GM23338 (cell line): ENCODE measurements around the gene GLRA2. TPM values are rescaled to one million over a fixed set of nuclear protein-coding genes. Genes with fewer than 3 reads are reported as not detected.

Source experiments
- ATAC-seq: fragments of 200-7000 bp; cut with Tn5 transposase; 3 replicates; pipeline ENCODE4 v1.9.1; 2020
- DNase-seq: peaks from one replicate; pipeline ENCODE4 v3.0.0-alpha.2; 2015; ENCODE audit warnings: low spot score
- H2AFZ ChIP-seq: fragments of 200-600 bp; sonication (generic); 2 replicates; pipeline ENCODE4 v1.8.0; 2016; ENCODE audit warnings: antibody characterized with exemption, mild to moderate bottlenecking, moderate library complexity
- H3F3A ChIP-seq: fragments of 200-600 bp; sonication (generic); replicated peaks from 2 replicates; pipeline ENCODE4 v1.8.0; 2017; ENCODE audit warnings: antibody characterized with exemption, mixed run types, low read depth
- H3K27ac ChIP-seq: fragments of 200-600 bp; sonication (generic); 2 replicates; pipeline ENCODE4 v1.6.1; 2016; ENCODE audit warnings: low read depth
- H3K27me3 ChIP-seq: fragments of 200-600 bp; sonication (generic); 2 replicates; pipeline ENCODE4 v1.8.0; 2016; ENCODE audit warnings: mild to moderate bottlenecking, mixed run types, moderate library complexity; ENCODE audit not compliant: insufficient read depth
- H3K36me3 ChIP-seq: fragments of 200-600 bp; sonication (generic); 2 replicates; pipeline ENCODE4 v1.8.0; 2016; ENCODE audit warnings: mild to moderate bottlenecking; ENCODE audit not compliant: insufficient read depth
- H3K4me1 ChIP-seq: fragments of 200-600 bp; sonication (generic); 2 replicates; pipeline ENCODE4 v1.8.0; 2016; ENCODE audit warnings: mild to moderate bottlenecking, moderate library complexity; ENCODE audit not compliant: insufficient read depth
- H3K4me2 ChIP-seq: fragments of 200-600 bp; sonication (generic); 2 replicates; pipeline ENCODE4 v1.7.1; 2017; ENCODE audit warnings: mixed run types
- H3K4me3 ChIP-seq: fragments of 200-600 bp; sonication (generic); 2 replicates; pipeline ENCODE4 v1.6.1; 2016; ENCODE audit warnings: mixed run types
- H3K79me2 ChIP-seq: fragments of 200-600 bp; sonication (generic); replicated peaks from 2 replicates; pipeline ENCODE4 v1.8.0; 2017; ENCODE audit warnings: mild to moderate bottlenecking; ENCODE audit not compliant: insufficient read depth
- H3K9me2 ChIP-seq: fragments of 200-600 bp; sonication (generic); 2 replicates; pipeline ENCODE4 v1.8.0; 2017; ENCODE audit not compliant: insufficient read depth
- H4K20me1 ChIP-seq: fragments of 200-600 bp; sonication (generic); replicated peaks from 2 replicates; pipeline ENCODE4 v1.8.0; 2017; ENCODE audit warnings: mild to moderate bottlenecking; ENCODE audit not compliant: insufficient read depth
- H3K27ac Mint-ChIP-seq: 2 replicates; pipeline ENCODE4 v1.8.0; 2020; ENCODE audit warnings: inconsistent platforms, mild to moderate bottlenecking, moderate library complexity, mixed read lengths
- H3K27me3 Mint-ChIP-seq: 3 replicates; pipeline ENCODE4 v1.8.0; 2022; ENCODE audit warnings: low read depth, mild to moderate bottlenecking, moderate library complexity, mixed read lengths, inconsistent platforms; ENCODE audit not compliant: insufficient read depth, poor library complexity
- H3K36me3 Mint-ChIP-seq: 3 replicates; pipeline ENCODE4 v1.8.0; 2021; ENCODE audit warnings: low read depth, mild to moderate bottlenecking, inconsistent platforms, moderate library complexity, mixed read lengths
- H3K4me1 Mint-ChIP-seq: 3 replicates; pipeline ENCODE4 v1.8.0; 2020; ENCODE audit warnings: mild to moderate bottlenecking, inconsistent platforms, mixed read lengths
- H3K4me3 Mint-ChIP-seq: 3 replicates; pipeline ENCODE4 v1.8.0; 2021; ENCODE audit warnings: moderate library complexity, mild to moderate bottlenecking, inconsistent platforms, mixed read lengths
- H3K9me3 Mint-ChIP-seq: 3 replicates; pipeline ENCODE4 v1.8.0; 2020; ENCODE audit warnings: moderate library complexity, mild to moderate bottlenecking, inconsistent platforms, mixed read lengths
- CREB1 ChIP-seq: fragments of 250-450 bp; sonication (Bioruptor Pico); IDR thresholded peaks from 2 replicates; pipeline ENCODE4 v1.5.0; 2020; ENCODE audit warnings: low read depth, mild to moderate bottlenecking, moderate library complexity
- EZH2 ChIP-seq: fragments of 200-600 bp; sonication (generic); IDR thresholded peaks from one replicate; pipeline ENCODE4 v1.8.0; 2017; ENCODE audit warnings: antibody characterized with exemption, mild to moderate bottlenecking, low read depth; ENCODE audit not compliant: unreplicated experiment
- EZH2phosphoT487 ChIP-seq: fragments of 200-600 bp; sonication (generic); IDR thresholded peaks from one replicate; pipeline ENCODE4 v1.8.1; 2018; ENCODE audit warnings: antibody characterized with exemption; ENCODE audit not compliant: unreplicated experiment
- NANOG ChIP-seq: IDR thresholded peaks from 2 replicates; pipeline ENCODE4 v1.6.1; 2016; ENCODE audit warnings: antibody characterized with exemption, borderline replicate concordance
- POLR2AphosphoS5 ChIP-seq: IDR thresholded peaks from 2 replicates; pipeline ENCODE4 v1.6.1; 2016; ENCODE audit warnings: antibody characterized with exemption, low read depth
- STAT1 ChIP-seq: IDR thresholded peaks from one replicate; pipeline ENCODE4 v1.6.1; 2016; ENCODE audit warnings: antibody characterized with exemption; ENCODE audit not compliant: unreplicated experiment
- ZNF331 ChIP-seq: fragments of 250-450 bp; sonication (Bioruptor Pico); IDR thresholded peaks from 2 replicates; pipeline ENCODE4 v1.5.0; 2020; ENCODE audit warnings: low read depth, mild to moderate bottlenecking, moderate library complexity
- polyA plus RNA-seq: library from polyadenylated mRNA; unstranded; fragments of >200 nt; fragmentation: Nextera tagmentation; extraction: Ambion mirVana; gene quantifications from 2 replicates; pipeline ENCODE4 v1.2.1, GENCODE V29; 2016
- total RNA-seq: library from RNA; depleted of rRNA; stranded (reverse); fragments of >200 nt; shearing (Covaris generic); gene quantifications from 2 replicates; pipeline ENCODE4 v1.2.3, GENCODE V29; 2014
- TF ChIP-seq, protein P1 (sequence below): IDR thresholded peaks from one replicate; pipeline ENCODE4 v1.6.1; 2018; ENCODE audit warnings: antibody characterized with exemption; ENCODE audit not compliant: unreplicated experiment
- TF ChIP-seq, protein P2 (sequence below), 2 experiments: fragments of 200-600 bp in 1 of 2; sonication (generic) in 1 of 2; conservative IDR thresholded peaks; 2 replicates each; pipeline versions ENCODE4 v1.5.1 to v1.6.1; 2016 to 2017; ENCODE audit warnings: antibody characterized with exemption in 2 of 2, low read depth in 2 of 2, mild to moderate bottlenecking in 2 of 2, moderate library complexity in 1 of 2
- TF ChIP-seq, protein P3 (sequence below): fragments of 250-450 bp; sonication (Bioruptor Pico); IDR thresholded peaks from 2 replicates; pipeline ENCODE4 v1.5.0; 2020; ENCODE audit warnings: mild to moderate bottlenecking, moderate library complexity

GLRA2 gene
- total and polyA plus RNA-seq, 2 experiments from 2014 or later, result not detected

DNA sequence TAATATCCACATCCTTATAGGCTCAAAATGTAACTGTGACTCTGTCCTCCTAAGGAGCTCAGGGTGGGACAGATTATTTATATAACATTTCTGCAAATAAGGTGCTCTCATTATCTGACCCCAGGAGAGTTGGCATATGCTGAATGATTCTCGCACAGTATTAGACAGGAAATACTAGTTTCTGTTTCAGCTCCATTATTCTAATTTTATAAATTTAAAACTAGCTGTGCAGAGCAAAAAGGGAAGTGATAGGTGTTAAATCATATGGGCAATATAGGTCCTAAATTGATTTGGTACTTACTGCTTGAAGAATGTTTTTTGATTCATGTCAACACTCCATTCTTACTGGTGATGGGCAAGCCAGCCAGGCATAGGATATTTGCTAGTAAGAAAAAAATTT is 141.5 kb downstream of the GLRA2 start (continued):
- TF ChIP-seq, protein P1, sequence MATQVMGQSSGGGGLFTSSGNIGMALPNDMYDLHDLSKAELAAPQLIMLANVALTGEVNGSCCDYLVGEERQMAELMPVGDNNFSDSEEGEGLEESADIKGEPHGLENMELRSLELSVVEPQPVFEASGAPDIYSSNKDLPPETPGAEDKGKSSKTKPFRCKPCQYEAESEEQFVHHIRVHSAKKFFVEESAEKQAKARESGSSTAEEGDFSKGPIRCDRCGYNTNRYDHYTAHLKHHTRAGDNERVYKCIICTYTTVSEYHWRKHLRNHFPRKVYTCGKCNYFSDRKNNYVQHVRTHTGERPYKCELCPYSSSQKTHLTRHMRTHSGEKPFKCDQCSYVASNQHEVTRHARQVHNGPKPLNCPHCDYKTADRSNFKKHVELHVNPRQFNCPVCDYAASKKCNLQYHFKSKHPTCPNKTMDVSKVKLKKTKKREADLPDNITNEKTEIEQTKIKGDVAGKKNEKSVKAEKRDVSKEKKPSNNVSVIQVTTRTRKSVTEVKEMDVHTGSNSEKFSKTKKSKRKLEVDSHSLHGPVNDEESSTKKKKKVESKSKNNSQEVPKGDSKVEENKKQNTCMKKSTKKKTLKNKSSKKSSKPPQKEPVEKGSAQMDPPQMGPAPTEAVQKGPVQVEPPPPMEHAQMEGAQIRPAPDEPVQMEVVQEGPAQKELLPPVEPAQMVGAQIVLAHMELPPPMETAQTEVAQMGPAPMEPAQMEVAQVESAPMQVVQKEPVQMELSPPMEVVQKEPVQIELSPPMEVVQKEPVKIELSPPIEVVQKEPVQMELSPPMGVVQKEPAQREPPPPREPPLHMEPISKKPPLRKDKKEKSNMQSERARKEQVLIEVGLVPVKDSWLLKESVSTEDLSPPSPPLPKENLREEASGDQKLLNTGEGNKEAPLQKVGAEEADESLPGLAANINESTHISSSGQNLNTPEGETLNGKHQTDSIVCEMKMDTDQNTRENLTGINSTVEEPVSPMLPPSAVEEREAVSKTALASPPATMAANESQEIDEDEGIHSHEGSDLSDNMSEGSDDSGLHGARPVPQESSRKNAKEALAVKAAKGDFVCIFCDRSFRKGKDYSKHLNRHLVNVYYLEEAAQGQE, result no peak
- no peak for TF ChIP-seq NANOG
- TF ChIP-seq POLR2AphosphoS5, result no peak
- TF ChIP-seq CREB1, result no peak
- TF ChIP-seq EZH2phosphoT487, result no peak
- no peak for TF ChIP-seq STAT1
- TF ChIP-seq, protein P2, sequence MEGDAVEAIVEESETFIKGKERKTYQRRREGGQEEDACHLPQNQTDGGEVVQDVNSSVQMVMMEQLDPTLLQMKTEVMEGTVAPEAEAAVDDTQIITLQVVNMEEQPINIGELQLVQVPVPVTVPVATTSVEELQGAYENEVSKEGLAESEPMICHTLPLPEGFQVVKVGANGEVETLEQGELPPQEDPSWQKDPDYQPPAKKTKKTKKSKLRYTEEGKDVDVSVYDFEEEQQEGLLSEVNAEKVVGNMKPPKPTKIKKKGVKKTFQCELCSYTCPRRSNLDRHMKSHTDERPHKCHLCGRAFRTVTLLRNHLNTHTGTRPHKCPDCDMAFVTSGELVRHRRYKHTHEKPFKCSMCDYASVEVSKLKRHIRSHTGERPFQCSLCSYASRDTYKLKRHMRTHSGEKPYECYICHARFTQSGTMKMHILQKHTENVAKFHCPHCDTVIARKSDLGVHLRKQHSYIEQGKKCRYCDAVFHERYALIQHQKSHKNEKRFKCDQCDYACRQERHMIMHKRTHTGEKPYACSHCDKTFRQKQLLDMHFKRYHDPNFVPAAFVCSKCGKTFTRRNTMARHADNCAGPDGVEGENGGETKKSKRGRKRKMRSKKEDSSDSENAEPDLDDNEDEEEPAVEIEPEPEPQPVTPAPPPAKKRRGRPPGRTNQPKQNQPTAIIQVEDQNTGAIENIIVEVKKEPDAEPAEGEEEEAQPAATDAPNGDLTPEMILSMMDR (conservative IDR thresholded peaks at IDR 0.05; ENCODE audit: low read depth in 2 of 2), result no peak
- no peak for TF ChIP-seq EZH2

DNA sequence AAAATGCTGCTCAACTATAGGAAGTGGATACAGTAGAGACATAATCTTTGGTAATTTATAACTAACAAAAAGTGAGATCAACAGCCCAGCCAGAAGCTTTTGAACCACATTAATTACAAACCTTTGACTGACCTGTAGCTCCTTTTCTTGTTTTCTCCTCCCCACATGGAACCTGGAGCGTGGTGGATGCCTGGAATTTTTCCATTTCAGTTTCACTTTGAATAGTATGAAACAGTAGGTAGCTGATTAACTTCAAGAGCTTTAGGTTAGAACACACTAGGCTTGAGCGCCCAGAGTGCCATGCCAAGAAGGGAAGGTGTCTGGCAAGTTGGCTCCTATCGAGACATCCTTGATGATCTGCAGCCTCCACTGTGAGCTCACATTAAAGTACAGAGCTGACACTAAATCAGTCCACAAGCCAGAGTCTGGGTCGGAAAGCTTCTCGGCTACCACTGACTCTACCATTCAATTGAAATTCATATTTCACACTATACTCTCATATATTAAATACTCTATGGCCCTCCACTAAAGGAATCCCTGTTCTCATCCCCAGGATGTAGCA is 143.4 kb downstream of the GLRA2 start:
- ATAC-seq, result no peak
- no peak overlapping the region for H3K27ac ChIP-seq
- Mint-ChIP-seq H3K36me3 (no peaks in the 10 kb centered on the region; the same call in 2 of the 3 replicates), H3K27ac (no peak overlapping the region), H3K4me3 (no peak overlapping the region), H3K9me3 (no peaks in the 10 kb centered on the region), H3K27me3 (peaks cover 3% of the 10 kb centered on the region), H3K4me1 (no peaks in the 10 kb centered on the region)
- no peaks in the 10 kb centered on the region for H3F3A ChIP-seq
- H3K4me1 ChIP-seq, result no peaks in the 10 kb centered on the region
- no peaks in the 10 kb centered on the region for H3K27me3 ChIP-seq
- H3K4me2 ChIP-seq, result no peak overlapping the region
- no peak overlapping the region for H2AFZ ChIP-seq
- no peaks in the 10 kb centered on the region for H3K9me2 ChIP-seq
- H3K4me3 ChIP-seq, result no peak overlapping the region
- no peak for DNase-seq
- no peaks in the 10 kb centered on the region for H4K20me1 ChIP-seq
- H3K36me3 ChIP-seq, result no peaks in the 10 kb centered on the region
- no peaks in the 10 kb centered on the region for H3K79me2 ChIP-seq
- TF ChIP-seq EZH2 (no peak), NANOG (no peak), ZNF331 (no peak)
- TF ChIP-seq, protein P3, sequence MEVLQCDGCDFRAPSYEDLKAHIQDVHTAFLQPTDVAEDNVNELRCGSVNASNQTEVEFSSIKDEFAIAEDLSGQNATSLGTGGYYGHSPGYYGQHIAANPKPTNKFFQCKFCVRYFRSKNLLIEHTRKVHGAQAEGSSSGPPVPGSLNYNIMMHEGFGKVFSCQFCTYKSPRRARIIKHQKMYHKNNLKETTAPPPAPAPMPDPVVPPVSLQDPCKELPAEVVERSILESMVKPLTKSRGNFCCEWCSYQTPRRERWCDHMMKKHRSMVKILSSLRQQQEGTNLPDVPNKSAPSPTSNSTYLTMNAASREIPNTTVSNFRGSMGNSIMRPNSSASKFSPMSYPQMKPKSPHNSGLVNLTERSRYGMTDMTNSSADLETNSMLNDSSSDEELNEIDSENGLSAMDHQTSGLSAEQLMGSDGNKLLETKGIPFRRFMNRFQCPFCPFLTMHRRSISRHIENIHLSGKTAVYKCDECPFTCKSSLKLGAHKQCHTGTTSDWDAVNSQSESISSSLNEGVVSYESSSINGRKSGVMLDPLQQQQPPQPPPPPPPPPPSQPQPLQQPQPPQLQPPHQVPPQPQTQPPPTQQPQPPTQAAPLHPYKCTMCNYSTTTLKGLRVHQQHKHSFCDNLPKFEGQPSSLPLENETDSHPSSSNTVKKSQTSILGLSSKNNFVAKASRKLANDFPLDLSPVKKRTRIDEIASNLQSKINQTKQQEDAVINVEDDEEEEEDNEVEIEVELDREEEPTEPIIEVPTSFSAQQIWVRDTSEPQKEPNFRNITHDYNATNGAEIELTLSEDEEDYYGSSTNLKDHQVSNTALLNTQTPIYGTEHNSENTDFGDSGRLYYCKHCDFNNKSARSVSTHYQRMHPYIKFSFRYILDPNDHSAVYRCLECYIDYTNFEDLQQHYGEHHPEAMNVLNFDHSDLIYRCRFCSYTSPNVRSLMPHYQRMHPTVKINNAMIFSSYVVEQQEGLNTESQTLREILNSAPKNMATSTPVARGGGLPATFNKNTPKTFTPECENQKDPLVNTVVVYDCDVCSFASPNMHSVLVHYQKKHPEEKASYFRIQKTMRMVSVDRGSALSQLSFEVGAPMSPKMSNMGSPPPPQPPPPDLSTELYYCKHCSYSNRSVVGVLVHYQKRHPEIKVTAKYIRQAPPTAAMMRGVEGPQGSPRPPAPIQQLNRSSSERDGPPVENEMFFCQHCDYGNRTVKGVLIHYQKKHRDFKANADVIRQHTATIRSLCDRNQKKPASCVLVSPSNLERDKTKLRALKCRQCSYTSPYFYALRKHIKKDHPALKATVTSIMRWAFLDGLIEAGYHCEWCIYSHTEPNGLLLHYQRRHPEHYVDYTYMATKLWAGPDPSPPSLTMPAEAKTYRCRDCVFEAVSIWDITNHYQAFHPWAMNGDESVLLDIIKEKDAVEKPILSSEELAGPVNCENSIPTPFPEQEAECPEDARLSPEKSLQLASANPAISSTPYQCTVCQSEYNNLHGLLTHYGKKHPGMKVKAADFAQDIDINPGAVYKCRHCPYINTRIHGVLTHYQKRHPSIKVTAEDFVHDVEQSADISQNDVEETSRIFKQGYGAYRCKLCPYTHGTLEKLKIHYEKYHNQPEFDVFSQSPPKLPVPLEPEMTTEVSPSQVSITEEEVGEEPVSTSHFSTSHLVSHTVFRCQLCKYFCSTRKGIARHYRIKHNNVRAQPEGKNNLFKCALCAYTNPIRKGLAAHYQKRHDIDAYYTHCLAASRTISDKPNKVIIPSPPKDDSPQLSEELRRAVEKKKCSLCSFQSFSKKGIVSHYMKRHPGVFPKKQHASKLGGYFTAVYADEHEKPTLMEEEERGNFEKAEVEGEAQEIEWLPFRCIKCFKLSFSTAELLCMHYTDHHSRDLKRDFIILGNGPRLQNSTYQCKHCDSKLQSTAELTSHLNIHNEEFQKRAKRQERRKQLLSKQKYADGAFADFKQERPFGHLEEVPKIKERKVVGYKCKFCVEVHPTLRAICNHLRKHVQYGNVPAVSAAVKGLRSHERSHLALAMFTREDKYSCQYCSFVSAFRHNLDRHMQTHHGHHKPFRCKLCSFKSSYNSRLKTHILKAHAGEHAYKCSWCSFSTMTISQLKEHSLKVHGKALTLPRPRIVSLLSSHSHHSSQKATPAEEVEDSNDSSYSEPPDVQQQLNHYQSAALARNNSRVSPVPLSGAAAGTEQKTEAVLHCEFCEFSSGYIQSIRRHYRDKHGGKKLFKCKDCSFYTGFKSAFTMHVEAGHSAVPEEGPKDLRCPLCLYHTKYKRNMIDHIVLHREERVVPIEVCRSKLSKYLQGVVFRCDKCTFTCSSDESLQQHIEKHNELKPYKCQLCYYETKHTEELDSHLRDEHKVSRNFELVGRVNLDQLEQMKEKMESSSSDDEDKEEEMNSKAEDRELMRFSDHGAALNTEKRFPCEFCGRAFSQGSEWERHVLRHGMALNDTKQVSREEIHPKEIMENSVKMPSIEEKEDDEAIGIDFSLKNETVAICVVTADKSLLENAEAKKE, result no peak
- TF ChIP-seq, protein P1, result no peak
